T-cell (primary cell): ENCODE data around the gene NEIL1. TPM values are rescaled to one million over a fixed set of nuclear protein-coding genes. Genes with fewer than 3 reads are reported as not detected.
"Not testable (repeated sequence)": the region's sequence is repeated elsewhere in the genome, so short reads cannot be mapped to it uniquely, and the experiment has no call there.

Experiments
- ATAC-seq, 4 experiments: fragments of 200-7000 bp in 3 of 4; fragments of 150-1000 bp in 1 of 4; cut with Tn5 transposase; replicated peaks in 1 of 4; 1 replicate in 3 of 4; 2 replicates in 1 of 4; pipeline ENCODE4 v1.10.0; 2021; ENCODE audit warnings: moderate library complexity in 3 of 4, mild to moderate bottlenecking in 2 of 4, moderate number of reproducible peaks in 1 of 4
- CTCF ChIA-PET, 2 donors: fragments of 300-600 bp; sonication (Branson Sonifier 250); formaldehyde crosslinking; loops; one replicate each; lab custom pipeline; 2022; ENCODE audit warnings: antibody characterized with exemption in 2 of 2; lab: Charles Lee
- POLR2A ChIA-PET, 2 donors: fragments of 300-600 bp; sonication (Branson Sonifier 250); formaldehyde crosslinking; loops; one replicate each; lab custom pipeline; 2022; ENCODE audit warnings: antibody characterized with exemption in 2 of 2; lab: Charles Lee
- DNase-seq, 35 experiments: peaks; one replicate each; pipeline versions ENCODE4 v3.0.0 to v3.0.0-alpha.2; 2013 to 2023
- H3K27ac ChIP-seq: one replicate; pipeline ENCODE4 v1.5.1; 2013; ENCODE audit warnings: low read length
- H3K27me3 ChIP-seq, 2 experiments: replicated peaks in 1 of 2; 1 replicate in 1 of 2; 2 replicates in 1 of 2; pipeline versions ENCODE4 v1.6.1 to v1.7.0; 2013; ENCODE audit warnings: low read length in 1 of 2, mixed read lengths in 1 of 2; ENCODE audit not compliant: control insufficient read depth in 2 of 2, insufficient read depth in 2 of 2; ENCODE audit errors: extremely low read depth in 1 of 2
- H3K36me3 ChIP-seq, 2 donors: 1 replicate in 1 of 2; 2 replicates in 1 of 2; pipeline versions ENCODE4 v1.6.1 to v1.7.0; 2013; ENCODE audit warnings: low read length in 1 of 2; ENCODE audit not compliant: control insufficient read depth in 2 of 2, insufficient read depth in 1 of 2; ENCODE audit errors: extremely low read depth in 1 of 2
- H3K4me1 ChIP-seq, 2 experiments: 1 replicate in 1 of 2; 2 replicates in 1 of 2; pipeline versions ENCODE4 v1.6.1 to v1.7.0; 2013; ENCODE audit warnings: low read length in 2 of 2, mixed read lengths in 1 of 2; ENCODE audit not compliant: insufficient read depth in 2 of 2, control insufficient read depth in 1 of 2; ENCODE audit errors: extremely low read depth in 1 of 2
- H3K4me3 ChIP-seq, 2 donors: 1 replicate in 1 of 2; 2 replicates in 1 of 2; pipeline versions ENCODE4 v1.5.1 to v1.7.0; 2013; ENCODE audit warnings: mild to moderate bottlenecking in 2 of 2, low read length in 1 of 2, moderate library complexity in 1 of 2; ENCODE audit not compliant: control insufficient read depth in 1 of 2; ENCODE audit errors: extremely low read depth in 1 of 2
- H3K9me3 ChIP-seq: 2 replicates; pipeline ENCODE4 v1.7.0; 2013
- H3K27ac Mint-ChIP-seq, 2 donors: one replicate each; pipeline ENCODE4 v1.8.0; 2020 to 2021; ENCODE audit warnings: mild to moderate bottlenecking in 2 of 2, mixed read lengths in 2 of 2
- H3K27me3 Mint-ChIP-seq, 2 donors: one replicate each; pipeline ENCODE4 v1.8.0; 2021 to 2022; ENCODE audit warnings: mixed read lengths in 2 of 2
- H3K36me3 Mint-ChIP-seq: one replicate; pipeline ENCODE4 v1.8.0; 2021; ENCODE audit warnings: mixed read lengths
- H3K4me1 Mint-ChIP-seq, 3 donors: one replicate each; pipeline ENCODE4 v1.8.0; 2020 to 2022; ENCODE audit warnings: mixed read lengths in 3 of 3, mild to moderate bottlenecking in 1 of 3
- H3K4me3 Mint-ChIP-seq, 3 donors: one replicate each; pipeline ENCODE4 v1.8.0; 2020 to 2022; ENCODE audit warnings: mild to moderate bottlenecking in 3 of 3, mixed read lengths in 3 of 3, moderate library complexity in 3 of 3
- H3K9me3 Mint-ChIP-seq, 3 donors: one replicate each; pipeline ENCODE4 v1.8.0; 2020 to 2022; ENCODE audit warnings: mixed read lengths in 3 of 3
- WGBS: methylation state at CpG from one replicate; pipeline ENCODE4 v1.1.5; 2013; ENCODE audit warnings: missing lambda C conversion rate; ENCODE audit not compliant: insufficient coverage; 5-methylcytosine and 5-hydroxymethylcytosine counted together
- total RNA-seq, 35 experiments: library from RNA in 6 of 35; stranded (reverse) in 6 of 35; fragments of 120-200 nt in 1 of 35; gene quantifications; one replicate each; pipeline versions ENCODE4 v1.2.1 to v1.2.4 and lab custom pipeline; 2013 to 2026

The NEIL1 gene
- total RNA-seq, 5 donors from 2014 or later (not counting 1 experiment from before 2014, with no cell fraction given): 11.9 to 35.0 (median 15.1) TPM

DNA sequence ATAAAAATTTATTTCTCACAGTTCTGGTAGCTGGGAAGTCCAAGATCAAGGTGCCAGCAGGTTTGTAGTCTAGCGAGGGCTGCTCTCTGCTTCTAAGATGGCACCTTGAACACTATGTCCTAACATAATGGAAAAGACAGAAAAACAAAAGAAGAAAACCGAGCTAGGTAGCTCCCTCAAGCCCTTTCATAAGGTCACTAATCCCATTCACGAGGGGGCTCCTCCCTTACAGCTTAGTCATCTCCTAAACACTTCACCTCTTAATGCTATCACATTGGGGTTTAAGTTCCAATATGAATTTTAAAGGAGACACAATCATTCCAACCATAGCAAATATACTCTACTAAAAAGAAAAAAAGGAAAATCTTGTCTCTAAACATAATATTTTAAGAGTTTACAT lies 40.7 kb upstream of the NEIL1 start:
- no peaks in the 10 kb centered on the region for H3K4me1 Mint-ChIP-seq
- ChIA-PET POLR2A (no interaction called here), CTCF (interaction anchor here (0.6 kb wide), 2 partner anchors 551 to 659 kb away, joined by 3 to 7 read pairs; no protein-coding TSS in a partner anchor)
- no peak overlapping the region for H3K4me3 ChIP-seq
- no CpG with 5 or more reads among the region's 3 CpGs for WGBS
- no peak overlapping the region for H3K27ac Mint-ChIP-seq
- no peaks in the 10 kb centered on the region for H3K9me3 Mint-ChIP-seq
- H3K27me3 ChIP-seq: peaks cover 0 to 24% of the 10 kb centered on the region in 2 experiments
- H3K36me3 ChIP-seq: no peaks in the 10 kb centered on the region
- no peak for ATAC-seq
- H3K4me3 Mint-ChIP-seq: no peak overlapping the region
- no peak overlapping the region for H3K27ac ChIP-seq
- no peaks in the 10 kb centered on the region for H3K9me3 ChIP-seq
- no peak for DNase-seq
- H3K4me1 ChIP-seq: no peaks in the 10 kb centered on the region
- H3K36me3 Mint-ChIP-seq: no peaks in the 10 kb centered on the region
- peaks cover 44 to 45% of the 10 kb centered on the region in 2 donors for H3K27me3 Mint-ChIP-seq

DNA sequence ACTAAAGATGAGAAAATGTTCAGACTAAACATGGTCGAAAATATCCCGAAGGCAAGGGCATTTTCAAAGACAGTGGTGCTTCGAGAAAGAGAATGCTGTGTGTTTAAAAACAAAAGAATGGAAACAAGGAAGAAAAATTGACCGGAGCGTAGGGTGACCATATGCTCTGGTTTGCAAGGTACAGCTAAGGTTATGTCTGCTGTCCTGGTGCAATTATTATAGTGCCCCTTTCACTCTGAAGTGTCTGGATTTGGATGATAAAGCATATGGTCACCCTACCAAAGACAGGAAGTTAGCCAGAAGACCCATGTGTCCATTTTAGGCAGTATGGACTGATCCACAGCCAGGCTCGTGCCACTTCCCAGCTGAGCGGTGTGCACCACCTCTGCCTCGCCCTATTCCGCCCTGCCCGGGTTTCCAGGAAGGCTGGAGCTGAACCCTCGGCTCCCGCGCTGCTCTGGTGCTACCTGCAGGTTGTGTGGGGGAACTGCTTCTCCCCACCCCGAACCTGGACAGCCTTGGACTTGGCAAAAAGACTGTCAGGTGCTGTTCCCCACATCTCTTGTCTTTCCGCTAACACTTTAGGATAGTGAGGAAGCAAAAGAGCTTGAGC lies 39.0 kb upstream of the NEIL1 start:
- peaks cover 0 to 2% (median 0%) of the 10 kb centered on the region in 3 donors for H3K4me1 Mint-ChIP-seq
- peaks cover 44 to 45% of the 10 kb centered on the region in 2 donors for H3K27me3 Mint-ChIP-seq
- ChIA-PET POLR2A (no interaction called here), CTCF (interaction anchor here in 1 of 2 donors (0.5 to 0.6 kb wide), 2 partner anchors 27 to 149 kb away, joined by 3 read pairs; no protein-coding TSS in a partner anchor)
- Histone ChIP-seq H3K4me3 (no peak overlapping the region), H3K9me3 (no peaks in the 10 kb centered on the region), H3K27ac (no peak overlapping the region), H3K27me3 (peaks cover 0 to 21% of the 10 kb centered on the region in 2 experiments), H3K4me1 (peaks cover 0 to 5% of the 10 kb centered on the region in 2 experiments), H3K36me3 (no peaks in the 10 kb centered on the region)
- WGBS: 43% methylated on average over 13 of the region's 15 CpGs
- no peak overlapping the region for H3K4me3 Mint-ChIP-seq
- ATAC-seq (no peak), DNase-seq (peak in 3 of 35 experiments; percentile 4 to 15 (median 9))
- H3K9me3 Mint-ChIP-seq: no peaks in the 10 kb centered on the region
- H3K27ac Mint-ChIP-seq: no peak overlapping the region
- H3K36me3 Mint-ChIP-seq: no peaks in the 10 kb centered on the region

DNA sequence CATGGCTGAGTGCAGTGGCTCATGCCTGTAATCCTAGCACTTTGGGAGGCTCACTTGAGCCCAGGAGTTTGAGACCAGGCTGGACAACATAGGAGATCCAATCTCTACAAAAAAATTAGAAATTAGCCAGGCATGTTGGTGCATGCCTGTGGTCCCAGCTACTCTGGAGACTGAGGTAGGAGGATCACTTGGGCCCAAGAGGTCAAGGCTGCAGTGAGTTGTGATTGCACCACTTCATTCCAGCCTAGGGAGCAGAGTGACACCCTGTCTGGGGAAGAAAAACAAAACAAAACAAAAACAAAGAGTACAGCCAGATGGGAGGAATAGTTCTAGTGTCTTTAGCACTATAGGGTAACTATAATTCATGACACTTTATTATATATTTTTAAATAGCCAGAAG lies 37.1 kb upstream of the NEIL1 start:
- ATAC-seq (no peak), DNase-seq (no peak)
- Histone ChIP-seq H3K27me3 (peaks cover 0 to 21% of the 10 kb centered on the region in 2 experiments), H3K36me3 (no peaks in the 10 kb centered on the region), H3K4me1 (peaks cover 0 to 6% of the 10 kb centered on the region in 2 experiments), H3K9me3 (no peaks in the 10 kb centered on the region), H3K4me3 (no peak overlapping the region), H3K27ac (no peak overlapping the region)
- H3K27me3 Mint-ChIP-seq: peaks cover 34 to 37% of the 10 kb centered on the region in 2 donors
- no peaks in the 10 kb centered on the region for H3K36me3 Mint-ChIP-seq
- no peak overlapping the region for H3K4me3 Mint-ChIP-seq
- CTCF ChIA-PET: no interaction called here
- no peak overlapping the region for H3K27ac Mint-ChIP-seq
- no peaks in the 10 kb centered on the region for H3K9me3 Mint-ChIP-seq
- POLR2A ChIA-PET: no interaction called here
- peaks cover 0 to 2% (median 0%) of the 10 kb centered on the region in 3 donors for H3K4me1 Mint-ChIP-seq

DNA sequence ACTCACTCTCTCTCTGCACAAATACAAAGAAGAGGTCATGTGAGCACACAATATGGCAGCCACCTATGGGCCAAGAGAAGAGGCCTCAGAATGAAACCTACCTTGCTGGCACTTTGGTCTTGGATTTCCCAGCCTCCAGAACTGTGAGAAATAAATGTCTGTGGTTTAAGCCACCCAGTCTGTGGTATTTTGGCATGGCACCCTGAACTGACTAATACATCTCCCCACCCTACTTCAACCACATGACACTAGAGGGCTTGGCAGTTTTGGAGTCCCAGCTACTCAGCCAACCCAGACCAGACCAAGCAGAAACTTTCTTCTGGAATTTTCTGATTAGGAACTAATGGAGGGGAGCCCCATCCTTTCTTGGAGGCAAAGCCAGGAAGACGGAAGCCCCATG lies 34.3 kb upstream of the NEIL1 start:
- H3K4me3 Mint-ChIP-seq, H3K9me3 Mint-ChIP-seq, DNase-seq, H3K9me3 ChIP-seq, CTCF ChIA-PET, H3K27ac ChIP-seq, H3K36me3 Mint-ChIP-seq, POLR2A ChIA-PET, H3K27ac Mint-ChIP-seq, H3K36me3 ChIP-seq, ATAC-seq, H3K4me1 ChIP-seq, H3K4me3 ChIP-seq, H3K4me1 Mint-ChIP-seq, H3K27me3 ChIP-seq: not testable (repeated sequence)
- 91% methylated on average over 1 of the region's 1 CpG for WGBS
- peaks cover 16% of the 10 kb centered on the region in 2 donors for H3K27me3 Mint-ChIP-seq

DNA sequence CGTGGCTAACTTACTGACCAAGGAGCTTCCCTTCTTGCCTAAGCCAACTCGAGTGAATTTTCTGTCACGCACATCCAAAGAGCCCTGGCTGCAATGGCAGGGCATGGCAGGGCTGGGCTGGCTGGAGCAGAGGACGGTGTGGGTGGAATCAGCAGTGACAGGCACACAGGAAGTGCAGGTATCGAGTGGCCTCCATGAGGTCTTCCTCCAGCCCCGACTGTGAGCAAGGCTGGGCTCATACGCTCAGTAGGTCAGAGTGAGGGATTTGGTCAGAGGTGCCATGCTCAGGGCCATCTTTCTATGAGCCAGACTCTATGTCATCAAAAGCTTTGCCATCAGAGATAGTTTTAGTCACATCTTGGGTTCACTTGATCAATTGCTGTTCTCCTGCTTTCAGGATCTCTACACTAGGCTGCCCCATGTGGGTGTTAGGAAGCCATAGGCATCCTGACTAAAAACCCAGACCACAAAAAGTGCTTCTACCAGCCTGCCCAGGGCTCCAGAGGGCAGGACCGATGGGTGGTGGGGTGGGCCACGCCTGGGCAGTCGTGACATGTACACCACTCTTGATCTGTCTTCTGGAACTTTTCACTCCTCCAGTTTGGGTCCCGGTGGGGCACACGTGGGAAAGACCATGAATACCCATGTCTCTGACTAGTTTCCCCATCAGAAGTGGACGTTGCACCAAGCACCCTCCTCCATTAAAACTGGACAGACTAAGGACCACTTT lies 33.6 kb upstream of the NEIL1 start:
- CTCF ChIA-PET: no interaction called here
- Histone ChIP-seq H3K4me1 (peaks cover 0 to 6% of the 10 kb centered on the region in 2 experiments), H3K27me3 (peaks cover 0 to 5% of the 10 kb centered on the region in 2 experiments), H3K4me3 (no peak overlapping the region), H3K9me3 (no peaks in the 10 kb centered on the region), H3K36me3 (no peaks in the 10 kb centered on the region), H3K27ac (no peak overlapping the region)
- H3K27me3 Mint-ChIP-seq: peaks cover 11% of the 10 kb centered on the region in 2 donors
- peaks cover 0 to 2% (median 0%) of the 10 kb centered on the region in 3 donors for H3K4me1 Mint-ChIP-seq
- POLR2A ChIA-PET: no interaction called here
- no peaks in the 10 kb centered on the region for H3K36me3 Mint-ChIP-seq
- whole genome bisulfite sequencing: 85% methylated on average over 10 of the region's 13 CpGs
- ATAC-seq: no peak
- no peak overlapping the region for H3K4me3 Mint-ChIP-seq
- no peak overlapping the region for H3K27ac Mint-ChIP-seq
- no peak for DNase-seq
- H3K9me3 Mint-ChIP-seq: no peaks in the 10 kb centered on the region

DNA sequence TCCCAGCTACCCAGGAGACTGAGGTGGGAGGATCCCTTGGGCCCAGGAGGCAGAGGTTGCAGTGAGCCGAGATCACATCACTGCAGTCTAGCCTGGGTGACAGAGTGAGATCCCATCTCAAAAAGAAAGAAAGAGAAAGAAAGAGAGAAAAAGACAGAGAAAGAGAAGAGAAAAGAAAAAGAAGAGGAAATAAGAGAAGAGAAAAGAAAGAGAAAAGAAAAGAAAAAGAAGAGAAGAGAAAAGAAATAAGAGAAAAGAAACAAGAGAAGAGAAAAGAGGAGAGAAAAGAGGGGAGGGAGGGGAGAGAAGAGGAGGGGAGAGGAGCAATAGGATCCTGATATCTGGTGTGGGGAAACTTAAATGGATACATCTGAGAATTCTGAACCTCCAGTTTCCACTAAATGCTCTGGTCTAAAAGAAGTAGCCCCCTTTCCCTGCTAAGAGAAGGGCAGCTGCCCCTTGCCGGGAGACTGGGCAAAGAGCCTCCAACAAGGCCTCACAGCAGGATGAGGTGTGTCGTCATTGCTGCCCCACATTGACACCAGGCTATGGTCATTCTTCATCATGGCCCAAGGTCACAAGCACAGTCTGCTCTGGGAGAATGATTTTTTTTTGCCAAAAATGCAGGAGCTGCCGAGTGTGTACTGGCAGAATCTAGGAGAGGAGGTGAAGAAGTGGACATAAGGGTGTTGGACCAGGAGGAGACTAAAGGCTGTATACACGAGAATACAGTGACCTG lies 32.1 kb upstream of the NEIL1 start:
- no peak overlapping the region for H3K27ac Mint-ChIP-seq
- ATAC-seq (no peak), DNase-seq (no peak)
- no peaks in the 10 kb centered on the region for H3K9me3 Mint-ChIP-seq
- peaks cover under 1 to 4% of the 10 kb centered on the region in 2 donors for H3K27me3 Mint-ChIP-seq
- no peaks in the 10 kb centered on the region for H3K36me3 Mint-ChIP-seq
- no peak overlapping the region for H3K4me3 Mint-ChIP-seq
- Histone ChIP-seq H3K4me3 (no peak overlapping the region), H3K27ac (no peak overlapping the region), H3K4me1 (peaks cover 0 to 6% of the 10 kb centered on the region in 2 experiments), H3K9me3 (no peaks in the 10 kb centered on the region), H3K36me3 (no peaks in the 10 kb centered on the region), H3K27me3 (no peaks in the 10 kb centered on the region)
- WGBS: 76% methylated on average over 5 of the region's 5 CpGs
- H3K4me1 Mint-ChIP-seq: peaks cover 0 to 2% (median 0%) of the 10 kb centered on the region in 3 donors
- POLR2A ChIA-PET: no interaction called here
- CTCF ChIA-PET: no interaction called here
